Pancreas (tissue), 10 donors: ENCODE measurements around the gene HERC5. TPM values are rescaled to one million over a fixed set of nuclear protein-coding genes. Genes with fewer than 3 reads are reported as not detected.

Experiments
- ATAC-seq, 4 donors: fragments of 200-7000 bp; cut with Tn5 transposase; one replicate each; pipeline versions ENCODE4 v1.8.0 to v1.9.1; 2020; ENCODE audit warnings: mild to moderate bottlenecking in 4 of 4, moderate library complexity in 4 of 4
- DNase-seq, 6 donors: peaks; one replicate each; pipeline ENCODE4 v3.0.0-alpha.2; 2020
- FAIRE-seq: peaks from 2 replicates; lab custom pipeline; 2012; peaks lifted over from hg19 to GRCh38; lab: Jason Lieb, UNC
- H3K27ac ChIP-seq, 4 donors: fragments of 200-600 bp; sonication (generic); 1 replicate in 3 of 4; 2 replicates in 1 of 4; pipeline versions ENCODE4 v1.5.0 to v1.8.0; 2020
- H3K27me3 ChIP-seq, 4 donors: fragments of 200-600 bp; one replicate each; pipeline ENCODE4 v1.8.0; 2021
- H3K36me3 ChIP-seq, 3 donors: fragments of 200-600 bp; sonication (generic) in 1 of 3; one replicate each; pipeline versions ENCODE4 v1.5.0 to v1.8.0; 2020 to 2021
- H3K4me1 ChIP-seq, 3 donors: fragments of 200-600 bp; one replicate each; pipeline ENCODE4 v1.8.0; 2021
- H3K4me3 ChIP-seq, 4 donors: fragments of 200-600 bp; sonication (generic) in 2 of 4; one replicate each; pipeline versions ENCODE4 v1.5.0 to v1.8.0; 2020 to 2021
- H3K9me3 ChIP-seq, 4 donors: fragments of 200-600 bp; one replicate each; pipeline ENCODE4 v1.8.0; 2021
- WGBS, 2 donors: extraction: QIAGEN DNeasy Blood & Tissue Kit; methylation state at CpG; one replicate each; pipeline ENCODE4 v1.1.7; 2013; 5-methylcytosine and 5-hydroxymethylcytosine counted together
- intact Hi-C, 3 donors: fragments of 100-400 bp; cut with DNase I; formaldehyde crosslinking; loops; one replicate each; pipeline versions ENCODE4 v1.11.1 to v1.14.2; 2022
- polyA plus RNA-seq, 2 donors: library from polyadenylated mRNA; stranded (reverse); fragments of 200-250 nt; gene quantifications; one replicate each; pipeline ENCODE4 v1.2.3, GENCODE V29; 2013
- total RNA-seq, 6 donors: library from RNA; stranded (reverse); fragmentation: NEBNext Ultra II Directional in 4 of 6; extraction: Animal tissue kit (Norgen Biotek cat#: 25700) in 4 of 6; gene quantifications; one replicate each; pipeline versions ENCODE4 v1.2.1 to v1.2.4, GENCODE V29; 2021 to 2023
- TF ChIP-seq, protein P1 (sequence below), 4 donors: fragments of 200-600 bp; sonication (generic) in 3 of 4; IDR thresholded peaks; one replicate each; pipeline versions ENCODE4 v1.5.0 to v1.8.0; 2021; ENCODE audit warnings: antibody characterized with exemption in 4 of 4
- donor health status: healthy with polysubstance abuse.
- donor health status: DM: no; HTN: no; CAD: no; lungs with moderate emphysema.
- donor health status: DM: no; HTN: no; CAD: no.
- donor health status: control.
- donor health status: control.
- donor health status: Bipolar disorder and iron deficiency.
- donor health status: DM: yes; HTN: yes; CAD: no.
- donor health status: DM: no; HTN: no; CAD: no.
- donor health status: DM: no; HTN: no; CAD: no.
- donor health status: DM: yes; HTN: yes; CAD: no.

The HERC5 gene
- total and polyA plus RNA-seq, 8 donors = 2.2 to 4.9 (median 3.5) TPM

DNA sequence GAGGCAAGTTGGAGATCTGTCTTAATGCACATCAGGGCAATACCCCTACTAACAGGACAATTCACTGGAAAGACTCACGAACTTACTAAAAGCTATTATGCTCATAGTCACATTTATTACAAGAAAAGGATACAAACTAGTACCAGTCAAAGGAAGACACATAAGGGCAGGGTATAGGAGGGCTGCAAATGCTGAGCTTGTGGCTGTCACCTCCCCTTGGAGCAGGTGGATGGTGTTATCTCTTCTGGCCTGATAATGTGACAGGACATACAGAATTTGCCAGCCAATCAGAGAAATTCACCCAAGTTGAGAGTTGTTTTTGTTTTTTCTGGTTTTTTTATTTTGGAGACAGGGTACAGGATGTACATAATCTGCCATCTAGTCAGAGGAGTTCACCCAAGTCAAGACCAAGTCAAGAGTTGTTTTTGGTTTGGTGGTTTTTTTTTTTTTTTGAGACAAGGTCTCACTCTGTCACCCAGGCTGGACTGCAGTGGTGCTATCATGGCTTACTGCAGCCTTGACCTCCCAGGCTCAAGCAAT is 8.8 kb downstream of the HERC5 start:
- TF ChIP-seq, protein P1, sequence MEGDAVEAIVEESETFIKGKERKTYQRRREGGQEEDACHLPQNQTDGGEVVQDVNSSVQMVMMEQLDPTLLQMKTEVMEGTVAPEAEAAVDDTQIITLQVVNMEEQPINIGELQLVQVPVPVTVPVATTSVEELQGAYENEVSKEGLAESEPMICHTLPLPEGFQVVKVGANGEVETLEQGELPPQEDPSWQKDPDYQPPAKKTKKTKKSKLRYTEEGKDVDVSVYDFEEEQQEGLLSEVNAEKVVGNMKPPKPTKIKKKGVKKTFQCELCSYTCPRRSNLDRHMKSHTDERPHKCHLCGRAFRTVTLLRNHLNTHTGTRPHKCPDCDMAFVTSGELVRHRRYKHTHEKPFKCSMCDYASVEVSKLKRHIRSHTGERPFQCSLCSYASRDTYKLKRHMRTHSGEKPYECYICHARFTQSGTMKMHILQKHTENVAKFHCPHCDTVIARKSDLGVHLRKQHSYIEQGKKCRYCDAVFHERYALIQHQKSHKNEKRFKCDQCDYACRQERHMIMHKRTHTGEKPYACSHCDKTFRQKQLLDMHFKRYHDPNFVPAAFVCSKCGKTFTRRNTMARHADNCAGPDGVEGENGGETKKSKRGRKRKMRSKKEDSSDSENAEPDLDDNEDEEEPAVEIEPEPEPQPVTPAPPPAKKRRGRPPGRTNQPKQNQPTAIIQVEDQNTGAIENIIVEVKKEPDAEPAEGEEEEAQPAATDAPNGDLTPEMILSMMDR (IDR thresholded peaks at IDR 0.05) = no peak
- Histone ChIP-seq H3K27ac (no peak overlapping the region), H3K36me3 (no peaks in the 10 kb centered on the region), H3K27me3 (no peaks in the 10 kb centered on the region), H3K4me3 (no peak overlapping the region), H3K9me3 (no peaks in the 10 kb centered on the region), H3K4me1 (no peaks in the 10 kb centered on the region)
- FAIRE-seq (no peak), ATAC-seq (no peak), DNase-seq (no peak)
- intact Hi-C loops = no loop called here
- WGBS, 2 donors = 93 to 96% methylated on average over 1 of the region's 1 CpG

DNA sequence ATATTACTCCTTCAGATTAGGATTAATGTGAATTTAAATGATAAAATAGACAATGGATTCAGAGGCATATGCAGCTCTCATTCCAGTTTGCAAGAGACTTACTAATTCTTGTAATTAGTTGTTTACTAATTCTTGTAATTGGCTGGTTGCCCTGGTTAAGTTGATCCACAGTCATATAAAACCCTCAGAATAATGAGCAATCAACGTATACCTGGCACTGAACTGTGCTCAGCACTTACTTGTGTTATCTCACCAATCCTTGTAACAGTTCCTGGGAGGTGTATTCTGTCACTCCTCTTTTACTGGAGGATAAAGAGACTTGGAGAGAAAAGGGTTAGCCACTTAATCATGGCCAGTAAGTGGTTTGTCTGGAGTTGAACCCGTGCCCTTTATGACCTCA is 10.5 kb downstream of the HERC5 start:
- TF ChIP-seq, protein P1 (IDR thresholded peaks at IDR 0.05) = no peak
- 78 to 88% methylated on average over 2 of the region's 2 CpGs for WGBS, 2 donors
- ATAC-seq (no peak), FAIRE-seq (no peak), DNase-seq (no peak)
- Histone ChIP-seq H3K4me3 (no peak overlapping the region), H3K9me3 (no peaks in the 10 kb centered on the region), H3K4me1 (no peaks in the 10 kb centered on the region), H3K27me3 (no peaks in the 10 kb centered on the region), H3K36me3 (no peaks in the 10 kb centered on the region), H3K27ac (no peak overlapping the region)
- intact Hi-C loops = no loop called here

DNA sequence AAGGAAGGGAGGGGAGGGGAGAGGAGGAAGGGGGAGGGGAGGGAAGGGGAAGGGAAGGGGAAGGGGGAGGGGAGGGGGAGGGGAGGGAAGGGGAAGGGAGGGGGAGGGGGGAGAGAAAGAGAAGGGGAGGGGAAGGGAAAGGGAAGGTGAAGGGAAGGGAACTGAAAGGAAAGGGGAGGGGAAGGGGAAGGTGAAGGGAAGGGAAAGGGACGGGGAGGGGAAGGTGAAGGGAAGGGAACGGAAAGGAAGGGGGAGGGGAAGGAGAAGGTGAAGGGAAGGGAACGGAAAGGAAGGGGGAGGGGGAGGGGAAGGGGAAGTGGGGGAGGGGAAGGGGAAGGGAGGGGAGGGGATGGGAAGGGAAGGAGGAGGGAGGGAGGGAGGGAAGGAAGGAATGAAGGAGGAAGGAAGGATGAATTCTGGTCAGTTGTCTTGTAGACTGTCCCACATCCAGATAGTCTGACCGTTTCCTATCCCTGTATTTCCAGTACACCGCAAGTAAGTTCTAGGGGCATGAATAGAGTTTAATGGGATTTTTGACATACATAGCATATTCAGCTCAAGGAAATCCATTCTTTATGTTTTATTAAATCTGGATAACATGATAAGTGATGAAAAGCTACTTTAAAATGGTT is 20.4 kb downstream of the HERC5 start:
- FAIRE-seq (no peak), ATAC-seq (no peak), DNase-seq (no peak)
- Histone ChIP-seq H3K27me3 (no peaks in the 10 kb centered on the region), H3K27ac (no peak overlapping the region), H3K9me3 (no peaks in the 10 kb centered on the region), H3K4me3 (no peak overlapping the region), H3K4me1 (no peaks in the 10 kb centered on the region), H3K36me3 (no peaks in the 10 kb centered on the region)
- TF ChIP-seq, protein P1 (IDR thresholded peaks at IDR 0.05) = no peak
- WGBS, 2 donors = 85 to 86% methylated on average over 4 to 5 of the region's 5 CpGs
- intact Hi-C loops = no loop called here

DNA sequence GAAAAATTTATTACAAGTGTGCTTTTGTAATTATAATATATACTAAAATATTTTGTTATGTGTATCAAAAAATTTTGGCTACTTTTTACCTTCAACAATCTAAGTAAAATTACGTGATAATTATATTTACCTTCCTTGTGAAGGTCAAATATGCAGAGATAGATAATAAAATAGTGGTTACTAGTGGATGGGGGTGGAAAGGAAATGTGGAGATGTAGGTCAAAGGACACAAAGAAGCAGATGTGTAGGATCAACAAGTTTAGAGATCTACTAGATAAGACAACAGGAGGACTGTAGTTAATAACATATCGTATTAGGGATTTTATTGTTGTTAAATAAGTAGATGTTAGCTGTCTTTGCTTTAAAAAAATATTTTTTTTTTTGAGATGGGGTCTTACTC is 21.3 kb downstream of the HERC5 start:
- ATAC-seq (no peak), DNase-seq (no peak), FAIRE-seq (no peak)
- no peaks in the 10 kb centered on the region for H3K9me3 ChIP-seq
- intact Hi-C loops = no loop called here
- WGBS, 2 donors = 56% methylated on average over 2 of the region's 2 CpGs
- H3K4me3 ChIP-seq = no peak overlapping the region
- H3K36me3 ChIP-seq = no peaks in the 10 kb centered on the region
- no peaks in the 10 kb centered on the region for H3K27me3 ChIP-seq
- TF ChIP-seq, protein P1 (IDR thresholded peaks at IDR 0.05) = no peak
- H3K27ac ChIP-seq = no peak overlapping the region
- H3K4me1 ChIP-seq = no peaks in the 10 kb centered on the region

DNA sequence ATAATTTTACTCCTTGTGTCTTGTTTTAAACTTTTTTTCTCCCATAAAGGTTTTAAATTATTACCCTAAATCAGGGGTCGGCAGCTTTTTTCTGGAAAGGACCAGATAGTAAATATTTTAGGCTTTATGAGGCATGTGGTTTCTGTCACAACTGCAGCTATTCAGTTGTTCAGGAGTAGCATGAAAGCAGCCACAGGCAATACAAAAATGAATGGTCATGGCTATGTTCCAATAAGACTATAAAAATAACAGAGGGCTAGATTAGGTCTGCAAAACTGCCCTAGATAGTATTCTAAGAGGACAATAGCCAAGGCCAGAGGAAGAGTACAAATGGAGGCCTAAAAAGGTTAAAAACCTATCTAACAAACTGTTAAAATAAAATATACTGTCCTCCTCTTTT is 24.6 kb downstream of the HERC5 start:
- no peak for ATAC-seq
- 71 to 86% methylated on average over 1 of the region's 1 CpG for WGBS, 2 donors
- TF ChIP-seq, protein P1 (IDR thresholded peaks at IDR 0.05) = no peak

More for the DNA sequence above, 24.6 kb downstream of the HERC5 start:
- Histone ChIP-seq H3K27me3 (no peaks in the 10 kb centered on the region), H3K9me3 (no peaks in the 10 kb centered on the region), H3K4me1 (no peaks in the 10 kb centered on the region), H3K4me3 (no peak overlapping the region), H3K36me3 (no peaks in the 10 kb centered on the region), H3K27ac (no peak overlapping the region)
- intact Hi-C loops = no loop called here
- FAIRE-seq (no peak), DNase-seq (no peak)
